HCT116 (cell line): ENCODE data around the gene MMP25. TPM values are rescaled to one million over a fixed set of nuclear protein-coding genes. Genes with fewer than 3 reads are reported as not detected.
"Not testable (repeated sequence)": the region's sequence is repeated elsewhere in the genome, so short reads cannot be mapped to it uniquely, and the experiment has no call there.

Experiments
- ATAC-seq: fragments of 200-7000 bp; cut with Tn5 transposase; 2 replicates; pipeline ENCODE4 v1.9.1; 2020; ENCODE audit warnings: mild to moderate bottlenecking, moderate library complexity
- BruUV-seq: library from RNA; stranded (reverse); fragments of 400-500 nt; replicated peaks from 2 replicates; lab custom pipeline; 2021; lab: Mats Ljungman, UMichigan
- CTCF ChIA-PET: fragments of 300-600 bp; sonication (Branson Sonifier 250); formaldehyde crosslinking; loops from one replicate; lab custom pipeline; 2021; ENCODE audit warnings: antibody characterized with exemption; lab: Charles Lee
- POLR2A ChIA-PET: fragments of 300-600, 350-600 bp; sonication (Branson Sonifier 250); formaldehyde crosslinking; loops from one replicate; lab custom pipeline; 2021; ENCODE audit warnings: antibody characterized with exemption; lab: Charles Lee
- RAD21 ChIA-PET, 2 experiments: fragments of 300-600 bp; sonication (Branson Sonifier 250); formaldehyde crosslinking; loops; one replicate each; lab custom pipeline; 2023; ENCODE audit warnings: low total read pairs in 2 of 2; ENCODE audit not compliant: uncharacterized antibody in 2 of 2, unreplicated experiment in 2 of 2, low non-redundant PET in 1 of 2; lab: Charles Lee
- DNase-seq: peaks from one replicate; pipeline ENCODE4 v3.0.0-alpha.2; 2010; ENCODE audit warnings: low read depth, low spot score
- H2AFZ ChIP-seq: fragments of 200-600 bp; shearing (Covaris generic), sonication (generic); 2 replicates; pipeline ENCODE4 v1.6.1; 2017; ENCODE audit warnings: low read depth, mixed run types, mixed read lengths, antibody characterized with exemption, low read length; ENCODE audit not compliant: poor library complexity, severe bottlenecking
- H3K27ac ChIP-seq: 2 replicates; pipeline ENCODE4 v1.5.1; 2012; ENCODE audit warnings: low read depth, low read length
- H3K27me3 ChIP-seq: fragments of 200-600 bp; sonication (generic); 2 replicates; pipeline ENCODE4 v1.6.1; 2016; ENCODE audit warnings: mixed run types, low read length, mixed read lengths; ENCODE audit not compliant: insufficient read depth
- H3K36me3 ChIP-seq, 2 experiments: fragments of 200-500 bp in 1 of 2; fragments of 200-600 bp in 1 of 2; sonication (Bioruptor generic) in 1 of 2; sonication (generic) in 1 of 2; 2 replicates each; pipeline versions ENCODE4 v1.5.1 to v1.6.1; 2014 to 2016; ENCODE audit warnings: low read length in 2 of 2, inconsistent platforms in 1 of 2, mixed read lengths in 1 of 2, mixed run types in 1 of 2; ENCODE audit not compliant: insufficient read depth in 2 of 2, control insufficient read depth in 1 of 2
- H3K4me1 ChIP-seq, 2 experiments: fragments of 200-600 bp in 1 of 2; sonication (generic) in 1 of 2; 2 replicates each; pipeline versions ENCODE4 v1.5.1 to v1.6.1; 2012 to 2017; ENCODE audit warnings: low read length in 2 of 2, inconsistent platforms in 1 of 2, mild to moderate bottlenecking in 1 of 2, mixed read lengths in 1 of 2, mixed run types in 1 of 2, moderate library complexity in 1 of 2; ENCODE audit not compliant: insufficient read depth in 2 of 2, control insufficient read depth in 1 of 2
- H3K4me2 ChIP-seq: fragments of 200-600 bp; sonication (generic); 2 replicates; pipeline ENCODE4 v1.6.1; 2017; ENCODE audit warnings: mixed run types, low read length, mixed read lengths
- H3K4me3 ChIP-seq, 2 experiments: fragments of 200-600 bp in 1 of 2; sonication (generic) in 1 of 2; replicated peaks in 1 of 2; 2 replicates each; pipeline ENCODE4 v1.5.1; 2011 to 2016; ENCODE audit warnings: low read length in 2 of 2, control low read depth in 1 of 2, low read depth in 1 of 2, mild to moderate bottlenecking in 1 of 2, mixed read lengths in 1 of 2, mixed run types in 1 of 2
- H3K79me2 ChIP-seq: fragments of 200-600 bp; sonication (generic); 2 replicates; pipeline ENCODE4 v1.6.1; 2017; ENCODE audit warnings: mild to moderate bottlenecking, mixed run types, low read length, moderate library complexity, mixed read lengths; ENCODE audit not compliant: insufficient read depth
- H3K9ac ChIP-seq: fragments of 200-600 bp; sonication (generic); 2 replicates; pipeline ENCODE4 v1.6.1; 2016; ENCODE audit warnings: low read length, mixed read lengths
- H3K9me2 ChIP-seq: fragments of 200-600 bp; sonication (generic), shearing (Covaris generic); 2 replicates; pipeline ENCODE4 v1.6.1; 2017; ENCODE audit warnings: mixed run types, mild to moderate bottlenecking, moderate library complexity; ENCODE audit not compliant: insufficient read depth
- H3K9me3 ChIP-seq, 2 experiments: fragments of 200-500 bp in 1 of 2; fragments of 200-600 bp in 1 of 2; sonication (Bioruptor generic) in 1 of 2; sonication (generic) in 1 of 2; 2 replicates each; pipeline ENCODE4 v1.6.1; 2014 to 2017; ENCODE audit warnings: low read length in 2 of 2, mixed read lengths in 2 of 2, inconsistent platforms in 1 of 2, low read depth in 1 of 2, mild to moderate bottlenecking in 1 of 2, mixed run types in 1 of 2, moderate library complexity in 1 of 2; ENCODE audit not compliant: control insufficient read depth in 1 of 2, insufficient read depth in 1 of 2
- H4K20me1 ChIP-seq: fragments of 200-600 bp; sonication (generic), shearing (Covaris generic); 2 replicates; pipeline ENCODE4 v1.6.1; 2017; ENCODE audit warnings: mixed run types, mild to moderate bottlenecking, moderate library complexity; ENCODE audit not compliant: insufficient read depth
- EGR1 ChIP-seq: IDR thresholded peaks from 2 replicates; pipeline ENCODE4 v1.6.1; 2012; ENCODE audit warnings: low read depth
- EZH2 ChIP-seq: fragments of 200-600 bp; sonication (generic); IDR thresholded peaks from 2 replicates; pipeline ENCODE4 v1.6.1; 2017; ENCODE audit warnings: antibody characterized with exemption, mixed run types
- POLR2A ChIP-seq: IDR thresholded peaks from 2 replicates; pipeline ENCODE4 v1.7.0; 2011; ENCODE audit warnings: borderline replicate concordance; ENCODE audit not compliant: insufficient read depth, insufficient read length; ENCODE audit errors: extremely low read depth
- POLR2AphosphoS5 ChIP-seq: IDR thresholded peaks from 2 replicates; pipeline ENCODE4 v1.6.1; 2011; ENCODE audit warnings: mild to moderate bottlenecking, low read depth, low read length, moderate library complexity
- RAD21 ChIP-seq: IDR thresholded peaks from 2 replicates; pipeline ENCODE4 v1.6.1; 2012; ENCODE audit warnings: low read depth, mild to moderate bottlenecking
- SIN3A ChIP-seq: IDR thresholded peaks from 2 replicates; pipeline ENCODE4 v1.6.1; 2012; ENCODE audit warnings: low read depth
- TCF7L2 ChIP-seq: IDR thresholded peaks from 2 replicates; pipeline ENCODE4 v1.7.0; 2011; ENCODE audit warnings: borderline replicate concordance, inconsistent platforms; ENCODE audit not compliant: insufficient read depth, insufficient read length; ENCODE audit errors: extremely low read depth
- intact Hi-C: fragments of 100-400 bp; cut with micrococcal nuclease; formaldehyde crosslinking; loops from 2 replicates; pipeline ENCODE4 v1.10.0; 2022
- total RNA-seq: library from RNA; stranded (reverse); gene quantifications from one replicate; pipeline ENCODE4 v1.2.1, GENCODE V29; 2021; ENCODE audit not compliant: unreplicated experiment

The MMP25 gene
- total RNA-seq, 1 experiment from 2014 or later, result 2.5 TPM

DNA sequence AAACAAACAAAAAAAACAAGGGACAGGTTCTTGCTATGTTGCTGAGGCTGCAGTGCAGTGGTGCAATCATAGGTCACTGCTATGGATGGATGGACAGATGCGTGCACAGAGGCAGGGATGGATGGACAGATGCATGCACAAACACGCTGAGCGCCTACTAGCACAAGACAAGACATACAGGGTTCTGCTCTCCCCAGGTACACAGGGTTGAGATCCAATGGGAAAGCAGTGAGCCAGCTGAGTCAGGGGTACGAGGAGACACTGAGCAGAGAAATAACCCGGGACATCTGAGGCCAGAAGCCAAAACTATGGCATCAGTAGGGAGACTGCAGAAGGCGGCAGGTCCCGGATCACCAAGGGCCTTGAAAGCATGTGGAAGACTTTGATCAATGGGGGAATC, 25.3 kb downstream of the MMP25 start:
- intact Hi-C loops, result no loop called here
- Histone ChIP-seq H3K9me3 (no peaks in the 10 kb centered on the region), H2AFZ (no peak overlapping the region), H3K9ac (no peak overlapping the region), H3K4me3 (no peak overlapping the region), H3K79me2 (no peaks in the 10 kb centered on the region), H3K9me2 (no peaks in the 10 kb centered on the region), H4K20me1 (no peaks in the 10 kb centered on the region), H3K27me3 (no peaks in the 10 kb centered on the region), H3K4me1 (peaks cover 0 to 9% of the 10 kb centered on the region in 2 experiments; a peak in 1 of 4 replicates), H3K4me2 (no peak overlapping the region), H3K36me3 (no peaks in the 10 kb centered on the region), H3K27ac (no peak overlapping the region)
- no peak for ATAC-seq
- CTCF ChIA-PET, result no interaction called here
- RAD21 ChIA-PET, result no interaction called here
- TF ChIP-seq POLR2AphosphoS5 (no peak), EZH2 (no peak), RAD21 (no peak), SIN3A (no peak), EGR1 (no peak), TCF7L2 (no peak), POLR2A (no peak)
- BruUV-seq, result no TSS peak
- POLR2A ChIA-PET, result no interaction called here
- no peak for DNase-seq

DNA sequence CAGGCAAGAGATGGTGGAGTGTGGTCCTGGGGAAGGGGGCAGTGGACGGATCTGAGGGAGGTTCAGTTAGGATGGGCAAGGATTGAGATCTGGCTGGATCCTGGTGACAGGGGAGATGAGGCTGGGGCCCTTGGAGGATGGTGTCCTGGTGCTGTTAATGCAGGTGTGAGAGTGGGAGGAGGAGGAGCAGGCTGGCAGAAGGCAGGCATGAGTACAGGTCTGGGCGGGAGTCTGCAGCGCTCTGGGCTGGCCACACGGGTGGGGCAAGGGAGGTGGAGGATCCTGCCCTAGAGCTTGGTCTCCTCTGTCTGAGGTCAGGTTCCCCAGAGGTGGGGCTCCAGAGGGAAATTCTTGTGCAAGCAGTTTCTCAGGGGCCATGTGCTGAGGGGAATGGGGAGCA, 25.8 kb downstream of the MMP25 start:
- H3K4me1 ChIP-seq, H3K9me3 ChIP-seq, H3K4me2 ChIP-seq, BruUV-seq, POLR2A ChIA-PET, intact Hi-C loops, H3K27me3 ChIP-seq, DNase-seq, H3K36me3 ChIP-seq, H3K9ac ChIP-seq, H3K4me3 ChIP-seq, CTCF ChIA-PET, H4K20me1 ChIP-seq, H3K79me2 ChIP-seq, H3K27ac ChIP-seq, H3K9me2 ChIP-seq, RAD21 ChIA-PET, H2AFZ ChIP-seq: not testable (repeated sequence)
- peak; percentile 50; the same call in 1 of the 2 replicates for ATAC-seq
